ENCODE results near the gene NEURL2.

The NEURL2 gene

DNA sequence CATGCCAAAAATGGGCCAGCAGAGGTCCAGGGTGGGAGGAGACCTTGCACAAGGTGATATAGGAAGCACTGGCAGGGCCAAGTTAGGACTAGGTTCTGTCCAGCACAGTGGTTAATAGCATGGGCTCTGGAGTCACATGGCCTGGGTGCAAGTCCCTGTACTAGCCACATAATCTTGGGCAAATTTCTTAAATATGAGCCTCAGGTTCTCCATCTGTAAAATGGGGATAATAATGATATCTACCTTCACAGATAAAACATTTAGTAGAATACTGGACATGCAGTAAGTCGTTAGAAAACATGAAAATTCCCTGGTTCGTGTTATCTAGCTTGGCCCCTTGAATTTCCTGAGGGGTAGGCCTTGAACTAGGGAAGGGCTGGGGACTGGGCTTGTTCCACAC, 6.3 kb upstream of the NEURL2 start:
- peak; percentile 62 for DNase-seq (ENCODE audit: low spot score)
- no peak for ATAC-seq (ENCODE audit: low read depth)
- peaks cover 38% of the 10 kb centered on the region for H3K36me3 ChIP-seq (ENCODE audit: low read depth)
- H3K9me3 ChIP-seq (ENCODE audit: severe bottlenecking), result no peaks in the 10 kb centered on the region
- H3K27ac ChIP-seq (ENCODE audit: poor library complexity, severe bottlenecking), result no peak overlapping the region
- no peak overlapping the region for H3K4me3 ChIP-seq (ENCODE audit: severe bottlenecking)
- no peaks in the 10 kb centered on the region for H3K27me3 ChIP-seq (ENCODE audit: insufficient read depth, poor library complexity, severe bottlenecking)
- TF ChIP-seq, protein P1, sequence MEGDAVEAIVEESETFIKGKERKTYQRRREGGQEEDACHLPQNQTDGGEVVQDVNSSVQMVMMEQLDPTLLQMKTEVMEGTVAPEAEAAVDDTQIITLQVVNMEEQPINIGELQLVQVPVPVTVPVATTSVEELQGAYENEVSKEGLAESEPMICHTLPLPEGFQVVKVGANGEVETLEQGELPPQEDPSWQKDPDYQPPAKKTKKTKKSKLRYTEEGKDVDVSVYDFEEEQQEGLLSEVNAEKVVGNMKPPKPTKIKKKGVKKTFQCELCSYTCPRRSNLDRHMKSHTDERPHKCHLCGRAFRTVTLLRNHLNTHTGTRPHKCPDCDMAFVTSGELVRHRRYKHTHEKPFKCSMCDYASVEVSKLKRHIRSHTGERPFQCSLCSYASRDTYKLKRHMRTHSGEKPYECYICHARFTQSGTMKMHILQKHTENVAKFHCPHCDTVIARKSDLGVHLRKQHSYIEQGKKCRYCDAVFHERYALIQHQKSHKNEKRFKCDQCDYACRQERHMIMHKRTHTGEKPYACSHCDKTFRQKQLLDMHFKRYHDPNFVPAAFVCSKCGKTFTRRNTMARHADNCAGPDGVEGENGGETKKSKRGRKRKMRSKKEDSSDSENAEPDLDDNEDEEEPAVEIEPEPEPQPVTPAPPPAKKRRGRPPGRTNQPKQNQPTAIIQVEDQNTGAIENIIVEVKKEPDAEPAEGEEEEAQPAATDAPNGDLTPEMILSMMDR (IDR thresholded peaks at IDR 0.05; ENCODE audit: poor library complexity, severe bottlenecking), result no peak
- H3K4me1 ChIP-seq (ENCODE audit: insufficient read depth, poor library complexity, severe bottlenecking), result no peaks in the 10 kb centered on the region

- Histone ChIP-seq H3K36me3 (ENCODE audit: low read depth) (peaks cover 38% of the 10 kb centered on the region), H3K9me3 (ENCODE audit: severe bottlenecking) (no peaks in the 10 kb centered on the region), H3K27ac (ENCODE audit: poor library complexity, severe bottlenecking) (no peak overlapping the region), H3K27me3 (ENCODE audit: insufficient read depth, poor library complexity, severe bottlenecking) (no peaks in the 10 kb centered on the region), H3K4me3 (ENCODE audit: severe bottlenecking) (no peak overlapping the region), H3K4me1 (ENCODE audit: insufficient read depth, poor library complexity, severe bottlenecking) (no peaks in the 10 kb centered on the region)
- no peak for ATAC-seq (ENCODE audit: low read depth)
- DNase-seq (ENCODE audit: low spot score), result peak; percentile 74
- TF ChIP-seq, protein P1 (IDR thresholded peaks at IDR 0.05; ENCODE audit: poor library complexity, severe bottlenecking), result no peak
These were observed 5.7 kb upstream of the NEURL2 start for GRCh38 chr20:45896641-45897161.

DNA sequence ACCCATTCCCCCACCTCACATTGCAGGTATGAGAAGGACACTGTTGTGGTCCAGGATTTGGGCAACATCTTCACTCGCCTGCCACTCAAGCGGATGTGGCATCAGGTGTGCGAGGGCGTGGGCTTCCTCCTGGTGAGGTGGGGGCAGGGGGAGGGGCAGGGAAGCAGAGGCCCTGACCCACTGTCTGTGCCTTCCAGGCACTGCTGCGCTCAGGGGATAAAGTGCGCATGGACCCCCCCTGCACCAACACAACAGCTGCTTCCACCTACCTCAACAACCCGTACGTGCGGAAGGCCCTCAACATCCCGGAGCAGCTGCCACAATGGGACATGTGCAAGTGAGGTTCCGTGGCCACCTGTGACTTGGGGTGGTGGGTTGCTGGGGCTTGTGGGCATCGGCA, 3.8 kb upstream of the NEURL2 start:
- H3K4me1 ChIP-seq (ENCODE audit: insufficient read depth, poor library complexity, severe bottlenecking), result no peaks in the 10 kb centered on the region
- no peaks in the 10 kb centered on the region for H3K9me3 ChIP-seq (ENCODE audit: severe bottlenecking)
- no peak overlapping the region for H3K27ac ChIP-seq (ENCODE audit: poor library complexity, severe bottlenecking)
- no peak for ATAC-seq (ENCODE audit: low read depth)
- H3K27me3 ChIP-seq (ENCODE audit: insufficient read depth, poor library complexity, severe bottlenecking), result no peaks in the 10 kb centered on the region
- peaks cover 38% of the 10 kb centered on the region for H3K36me3 ChIP-seq (ENCODE audit: low read depth)
- peak; percentile 78 for DNase-seq (ENCODE audit: low spot score)
- TF ChIP-seq, protein P1 (IDR thresholded peaks at IDR 0.05; ENCODE audit: poor library complexity, severe bottlenecking), result no peak
- no peak overlapping the region for H3K4me3 ChIP-seq (ENCODE audit: severe bottlenecking)

DNA sequence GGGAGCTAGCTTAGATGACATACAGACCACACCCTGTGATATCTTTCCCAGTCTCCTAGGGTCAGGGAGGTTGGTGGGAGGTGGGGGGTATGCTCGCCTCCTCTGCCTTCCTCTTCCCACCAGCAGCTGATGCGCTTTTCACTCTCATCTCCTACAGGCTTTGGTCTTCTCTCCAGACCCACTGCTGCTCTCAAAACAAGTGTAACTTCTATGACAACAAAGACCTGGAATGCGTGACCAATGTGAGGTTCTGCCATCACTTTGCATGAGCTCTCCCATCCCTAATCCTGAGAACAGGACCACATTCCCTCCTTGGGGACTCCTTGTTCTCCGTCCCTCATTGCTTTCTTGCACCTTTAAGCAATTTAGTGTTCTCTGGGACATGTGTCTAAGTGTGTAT, 2.8 kb upstream of the NEURL2 start:
- H3K9me3 ChIP-seq (ENCODE audit: severe bottlenecking), result no peaks in the 10 kb centered on the region
- peaks cover 38% of the 10 kb centered on the region for H3K36me3 ChIP-seq (ENCODE audit: low read depth)
- no peaks in the 10 kb centered on the region for H3K27me3 ChIP-seq (ENCODE audit: insufficient read depth, poor library complexity, severe bottlenecking)
- TF ChIP-seq, protein P1 (IDR thresholded peaks at IDR 0.05; ENCODE audit: poor library complexity, severe bottlenecking), result no peak
- DNase-seq (ENCODE audit: low spot score) (peak; percentile 52), ATAC-seq (ENCODE audit: low read depth) (no peak)
- no peaks in the 10 kb centered on the region for H3K4me1 ChIP-seq (ENCODE audit: insufficient read depth, poor library complexity, severe bottlenecking)
- no peak overlapping the region for H3K4me3 ChIP-seq (ENCODE audit: severe bottlenecking)
- H3K27ac ChIP-seq (ENCODE audit: poor library complexity, severe bottlenecking), result no peak overlapping the region

DNA sequence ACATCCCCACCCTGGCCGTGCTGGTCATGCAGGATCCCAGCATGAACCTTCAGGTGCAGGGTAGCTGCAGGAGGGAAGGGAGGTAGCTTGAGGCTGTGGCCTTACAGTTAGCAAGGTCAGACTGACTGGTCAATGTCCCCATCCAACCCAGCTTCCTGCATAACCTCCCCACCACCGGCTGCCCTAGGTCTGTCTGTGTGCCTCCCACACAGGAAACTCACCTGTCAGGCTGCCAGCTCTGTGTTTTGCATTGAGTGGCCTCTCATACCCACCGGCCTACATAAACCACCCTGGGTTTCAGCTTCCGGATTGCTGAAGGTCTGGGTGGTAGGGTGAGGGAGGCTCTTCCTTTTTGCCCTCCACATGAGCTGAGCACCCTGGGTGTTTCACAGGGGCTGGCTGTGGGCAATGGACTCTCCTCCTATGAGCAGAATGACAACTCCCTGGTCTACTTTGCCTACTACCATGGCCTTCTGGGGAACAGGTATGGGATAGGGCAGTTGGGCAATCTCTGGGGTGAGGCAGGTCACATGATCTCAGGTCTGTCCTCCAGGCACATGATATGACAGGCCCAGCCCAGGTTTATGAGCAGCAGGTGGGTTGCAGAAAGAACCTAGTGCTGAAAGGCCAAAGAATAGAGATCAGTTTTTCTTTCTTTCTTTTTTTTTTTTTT, 2.0 kb upstream of the NEURL2 start:
- TF ChIP-seq, protein P1 (IDR thresholded peaks at IDR 0.05; ENCODE audit: poor library complexity, severe bottlenecking), result no peak
- no peak for ATAC-seq (ENCODE audit: low read depth)
- peak; percentile 77 for DNase-seq (ENCODE audit: low spot score)
- no peaks in the 10 kb centered on the region for H3K4me1 ChIP-seq (ENCODE audit: insufficient read depth, poor library complexity, severe bottlenecking)
- no peaks in the 10 kb centered on the region for H3K27me3 ChIP-seq (ENCODE audit: insufficient read depth, poor library complexity, severe bottlenecking)
- H3K9me3 ChIP-seq (ENCODE audit: severe bottlenecking), result no peaks in the 10 kb centered on the region
- H3K27ac ChIP-seq (ENCODE audit: poor library complexity, severe bottlenecking), result no peak overlapping the region
- H3K36me3 ChIP-seq (ENCODE audit: low read depth), result peaks cover 37% of the 10 kb centered on the region
- H3K4me3 ChIP-seq (ENCODE audit: severe bottlenecking), result no peak overlapping the region

All from RWPE2 (cell line).